ENCODE data around the gene VWDE. TPM values are rescaled to one million over a fixed set of nuclear protein-coding genes. Genes with fewer than 3 reads are reported as not detected.

VWDE gene
- total and polyA plus RNA-seq, 2 of the 13 experiments (the other 11 are each of a cell fraction or from before 2014, with no cell fraction given), result 0.12 to 0.27 TPM

DNA sequence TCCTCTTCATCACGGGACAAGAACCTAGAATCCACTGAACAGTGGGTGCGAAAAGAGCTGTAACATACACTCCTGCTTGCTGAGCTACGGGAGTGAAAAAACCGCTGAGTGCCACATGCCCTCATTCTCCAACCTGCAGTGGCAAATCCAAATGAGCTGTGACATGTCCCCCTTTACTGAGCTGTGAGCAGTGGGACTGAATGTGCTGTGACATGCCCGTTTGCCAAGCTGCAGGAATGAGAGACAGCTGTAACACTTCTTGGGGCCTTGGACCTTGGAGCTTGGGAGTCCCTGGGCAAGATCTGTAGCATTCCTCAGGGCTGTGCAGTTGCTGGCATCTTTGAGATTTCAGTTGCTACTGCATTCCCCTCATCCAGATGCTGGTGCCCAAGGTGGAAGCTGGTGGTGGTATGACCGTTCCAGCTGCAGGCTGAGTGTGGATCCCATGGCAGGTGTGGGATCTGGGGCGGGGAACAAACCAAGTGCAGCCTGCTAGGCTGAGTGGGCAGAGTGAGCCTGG lies 107.6 kb downstream of the VWDE start:
- no peaks in the 10 kb centered on the region for H3K27me3 ChIP-seq (ENCODE audit: control insufficient read depth in 1 of 2, insufficient read depth in 2 of 2, low read length in 2 of 2)
- no peak overlapping the region for H3K4me2 ChIP-seq (ENCODE audit: low read depth, low read length)
- H3K36me3 ChIP-seq (replicated peaks in 1 of 2; ENCODE audit: control insufficient read depth in 1 of 2, insufficient read depth in 2 of 2, low read length in 2 of 2), result no peaks in the 10 kb centered on the region
- no peak overlapping the region for H3K27ac ChIP-seq (ENCODE audit: extremely low read length, insufficient read depth, low read length)
- WGBS (ENCODE audit: low lambda C conversion rate), result 36% methylated on average over 7 of the region's 7 CpGs
- in situ Hi-C loops (cut with HindIII; ENCODE audit: extremely low pct_ligation_motif_present, low pct_unique_long_range_greater_than_20kb) (no loop called here), intact Hi-C loops (cut with micrococcal nuclease; ENCODE audit: unreplicated experiment) (no loop called here)
- no peaks in the 10 kb centered on the region for H3K79me2 ChIP-seq (ENCODE audit: insufficient read depth, low read length)
- no TSS peak for BruUV-seq (replicated peaks)
- ChIA-PET CTCF (ENCODE audit: low intra/inter-chr PET ratio, low total read pairs) (no interaction called here), POLR2A (no interaction called here)
- H2AFZ ChIP-seq (ENCODE audit: low read length), result no peak overlapping the region
- H3K4me1 ChIP-seq (ENCODE audit: insufficient read depth, low read length), result no peaks in the 10 kb centered on the region
- no peak overlapping the region for H3K4me3 ChIP-seq (replicated peaks in 1 of 3; ENCODE audit: insufficient read depth in 1 of 3, low read depth in 2 of 3, low read length in 3 of 3)
- FAIRE-seq (no peak), DNase-seq (ENCODE audit: low spot score) (no peak), ATAC-seq (no peak)
- peaks cover 37% of the 10 kb centered on the region for H3K9me3 ChIP-seq (ENCODE audit: low read length)
- H3K9ac ChIP-seq (ENCODE audit: insufficient read depth, low read depth, low read length), result no peak overlapping the region
- H4K20me1 ChIP-seq (ENCODE audit: insufficient read depth, low read length), result no peaks in the 10 kb centered on the region
- TF ChIP-seq CENPT (CRISPR knock-in tag; IDR thresholded peaks at IDR 0.05; ENCODE audit: low read depth) (no peak), POLR2AphosphoS2 (IDR thresholded peaks at IDR 0.05; ENCODE audit: low read depth, low read length) (no peak), ZNF121 (CRISPR knock-in tag; IDR thresholded peaks at IDR 0.05) (no peak), NR2F1 (CRISPR knock-in tag; IDR thresholded peaks at IDR 0.05) (no peak), ZNF282 (IDR thresholded peaks at IDR 0.05; ENCODE audit: partially characterized antibody) (no peak), ZSCAN20 (CRISPR knock-in tag; IDR thresholded peaks at IDR 0.05; ENCODE audit: borderline replicate concordance) (no peak), ZNF530 (CRISPR knock-in tag; IDR thresholded peaks at IDR 0.05; ENCODE audit: low read depth) (no peak), ZNF737 (CRISPR knock-in tag; IDR thresholded peaks at IDR 0.05; ENCODE audit: borderline replicate concordance) (no peak), MYNN (CRISPR knock-in tag; IDR thresholded peaks at IDR 0.05; ENCODE audit: low read depth) (no peak), NR0B2 (CRISPR knock-in tag; IDR thresholded peaks at IDR 0.05) (no peak), ZNF775 (CRISPR knock-in tag; IDR thresholded peaks at IDR 0.05; ENCODE audit: borderline replicate concordance) (no peak), ZNF747 (CRISPR knock-in tag; IDR thresholded peaks at IDR 0.05; ENCODE audit: borderline replicate concordance) (no peak), CCAR2 (optimal IDR thresholded peaks at IDR 0.05; ENCODE audit: low read depth, low read length) (no peak), PHF20 (CRISPR knock-in tag; IDR thresholded peaks at IDR 0.05) (no peak), ZNF513 (CRISPR knock-in tag; conservative IDR thresholded peaks at IDR 0.05) (no peak)
- TF ChIP-seq, protein P1, sequence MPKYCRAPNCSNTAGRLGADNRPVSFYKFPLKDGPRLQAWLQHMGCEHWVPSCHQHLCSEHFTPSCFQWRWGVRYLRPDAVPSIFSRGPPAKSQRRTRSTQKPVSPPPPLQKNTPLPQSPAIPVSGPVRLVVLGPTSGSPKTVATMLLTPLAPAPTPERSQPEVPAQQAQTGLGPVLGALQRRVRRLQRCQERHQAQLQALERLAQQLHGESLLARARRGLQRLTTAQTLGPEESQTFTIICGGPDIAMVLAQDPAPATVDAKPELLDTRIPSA (CRISPR knock-in tag; IDR thresholded peaks at IDR 0.05; ENCODE audit: borderline replicate concordance), result no peak
- TF ChIP-seq, protein P2, sequence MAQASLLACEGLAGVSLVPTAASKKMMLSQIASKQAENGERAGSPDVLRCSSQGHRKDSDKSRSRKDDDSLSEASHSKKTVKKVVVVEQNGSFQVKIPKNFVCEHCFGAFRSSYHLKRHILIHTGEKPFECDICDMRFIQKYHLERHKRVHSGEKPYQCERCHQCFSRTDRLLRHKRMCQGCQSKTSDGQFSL (CRISPR knock-in tag; IDR thresholded peaks at IDR 0.05), result no peak
- TF ChIP-seq, protein P3, sequence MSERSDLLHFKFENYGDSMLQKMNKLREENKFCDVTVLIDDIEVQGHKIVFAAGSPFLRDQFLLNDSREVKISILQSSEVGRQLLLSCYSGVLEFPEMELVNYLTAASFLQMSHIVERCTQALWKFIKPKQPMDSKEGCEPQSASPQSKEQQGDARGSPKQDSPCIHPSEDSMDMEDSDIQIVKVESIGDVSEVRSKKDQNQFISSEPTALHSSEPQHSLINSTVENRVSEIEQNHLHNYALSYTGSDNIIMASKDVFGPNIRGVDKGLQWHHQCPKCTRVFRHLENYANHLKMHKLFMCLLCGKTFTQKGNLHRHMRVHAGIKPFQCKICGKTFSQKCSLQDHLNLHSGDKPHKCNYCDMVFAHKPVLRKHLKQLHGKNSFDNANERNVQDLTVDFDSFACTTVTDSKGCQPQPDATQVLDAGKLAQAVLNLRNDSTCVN (CRISPR knock-in tag; IDR thresholded peaks at IDR 0.05; ENCODE audit: borderline replicate concordance), result no peak
- TF ChIP-seq, protein P4, sequence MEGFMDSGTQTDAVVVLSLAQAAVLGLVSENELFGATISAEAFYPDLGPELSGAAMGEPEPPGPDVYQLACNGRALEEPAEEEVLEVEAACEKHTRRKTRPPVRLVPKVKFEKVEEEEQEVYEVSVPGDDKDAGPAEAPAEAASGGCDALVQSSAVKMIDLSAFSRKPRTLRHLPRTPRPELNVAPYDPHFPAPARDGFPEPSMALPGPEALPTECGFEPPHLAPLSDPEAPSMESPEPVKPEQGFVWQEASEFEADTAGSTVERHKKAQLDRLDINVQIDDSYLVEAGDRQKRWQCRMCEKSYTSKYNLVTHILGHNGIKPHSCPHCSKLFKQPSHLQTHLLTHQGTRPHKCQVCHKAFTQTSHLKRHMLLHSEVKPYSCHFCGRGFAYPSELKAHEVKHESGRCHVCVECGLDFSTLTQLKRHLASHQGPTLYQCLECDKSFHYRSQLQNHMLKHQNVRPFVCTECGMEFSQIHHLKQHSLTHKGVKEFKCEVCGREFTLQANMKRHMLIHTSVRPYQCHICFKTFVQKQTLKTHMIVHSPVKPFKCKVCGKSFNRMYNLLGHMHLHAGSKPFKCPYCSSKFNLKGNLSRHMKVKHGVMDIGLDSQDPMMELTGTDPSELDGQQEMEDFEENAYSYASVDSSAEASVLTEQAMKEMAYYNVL (CRISPR knock-in tag; IDR thresholded peaks at IDR 0.05; ENCODE audit: borderline replicate concordance), result no peak

Data from HepG2 (cell line).